Measurements from ENCODE around the gene MCUB.

The MCUB gene

GRCh38 chr4:109682875-109683274 lies 122.8 kb downstream of the MCUB start:
- no peak for DNase-seq (ENCODE audit: low read depth in 2 of 2)

- no peak for DNase-seq (ENCODE audit: low read depth in 2 of 2)
These were observed 123.7 kb downstream of the MCUB start for GRCh38 chr4:109683621-109684253.

- no peak for DNase-seq (ENCODE audit: low read depth in 2 of 2)
These were observed 124.7 kb downstream of the MCUB start for GRCh38 chr4:109684727-109685126.

GRCh38 chr4:109690690-109691410 lies 130.8 kb downstream of the MCUB start:
- no peak for DNase-seq (ENCODE audit: low read depth in 2 of 2)

- DNase-seq (ENCODE audit: low read depth in 2 of 2) = no peak
These were observed 131.4 kb downstream of the MCUB start for GRCh38 chr4:109691411-109691920.

- no peak for DNase-seq (ENCODE audit: low read depth in 2 of 2)
These were observed 138.6 kb downstream of the MCUB start for GRCh38 chr4:109698656-109699055.

GRCh38 chr4:109699553-109700225 lies 139.6 kb downstream of the MCUB start:
- DNase-seq (ENCODE audit: low read depth in 2 of 2) = no peak

- no peak for DNase-seq (ENCODE audit: low read depth in 2 of 2)
These were observed 141.7 kb downstream of the MCUB start for GRCh38 chr4:109701566-109702410.

GRCh38 chr4:109702950-109703663 lies 143.1 kb downstream of the MCUB start, which contains the start of gene CASP6:
CASP6 (minus strand) TSS chr4:109703445; CDS start chr4:109703395, 50 bp downstream.
- peak; percentile 36 to 62 for DNase-seq (ENCODE audit: low read depth in 2 of 2)

GRCh38 chr4:109703664-109704361 lies 143.8 kb downstream of the MCUB start:
- DNase-seq (ENCODE audit: low read depth in 2 of 2) = no peak

- DNase-seq (ENCODE audit: low read depth in 2 of 2) = no peak
These were observed 148.4 kb downstream of the MCUB start for GRCh38 chr4:109708435-109708834.

GRCh38 chr4:109708990-109709389 lies 148.9 kb downstream of the MCUB start:
- DNase-seq (ENCODE audit: low read depth in 2 of 2) = no peak

- DNase-seq (ENCODE audit: low read depth in 2 of 2) = no peak
These were observed 153.5 kb downstream of the MCUB start for GRCh38 chr4:109713500-109713899.

GRCh38 chr4:109718759-109719158 lies 158.7 kb downstream of the MCUB start:
- DNase-seq (ENCODE audit: low read depth in 2 of 2) = no peak

- no peak for DNase-seq (ENCODE audit: low read depth in 2 of 2)
These were observed 159.6 kb downstream of the MCUB start for GRCh38 chr4:109719604-109720003.

GRCh38 chr4:109721033-109721432 lies 161.0 kb downstream of the MCUB start:
- DNase-seq (ENCODE audit: low read depth in 2 of 2) = no peak

- DNase-seq (ENCODE audit: low read depth in 2 of 2) = no peak
These were observed 162.3 kb downstream of the MCUB start for GRCh38 chr4:109722357-109722756.

- DNase-seq (ENCODE audit: low read depth in 2 of 2) = no peak
These were observed 163.1 kb downstream of the MCUB start for GRCh38 chr4:109723110-109723509.

- no peak for DNase-seq (ENCODE audit: low read depth in 2 of 2)
These were observed 168.3 kb downstream of the MCUB start for GRCh38 chr4:109728385-109728784.

- DNase-seq (ENCODE audit: low read depth in 2 of 2) = peak in 1 of 2 donors; percentile 18
These were observed 169.2 kb downstream of the MCUB start for GRCh38 chr4:109729117-109729717.

Measured in stimulated activated CD8-positive, alpha-beta memory T cell treated with anti-CD3 and anti-CD28 coated beads, Interleukin-7, amount 100 ng/mL, for 4 hours (primary cell).